Fibroblast of lung (primary cell): Measurements from ENCODE around the gene ZNF281.

Source experiments
- CTCF ChIP-seq, 2 donors: IDR thresholded peaks in 1 of 2; conservative IDR thresholded peaks in 1 of 2; 1 replicate in 1 of 2; 2 replicates in 1 of 2; pipeline ENCODE4 v1.5.1; 2011 to 2012; ENCODE audit warnings: low read length in 2 of 2, control low read depth in 1 of 2, inconsistent platforms in 1 of 2, low read depth in 1 of 2, mild to moderate bottlenecking in 1 of 2
- EZH2 ChIP-seq: IDR thresholded peaks from 2 replicates; pipeline ENCODE4 v1.5.1; 2012; ENCODE audit warnings: low read length, control low read depth, mild to moderate bottlenecking; ENCODE audit errors: missing control alignments

DNA sequence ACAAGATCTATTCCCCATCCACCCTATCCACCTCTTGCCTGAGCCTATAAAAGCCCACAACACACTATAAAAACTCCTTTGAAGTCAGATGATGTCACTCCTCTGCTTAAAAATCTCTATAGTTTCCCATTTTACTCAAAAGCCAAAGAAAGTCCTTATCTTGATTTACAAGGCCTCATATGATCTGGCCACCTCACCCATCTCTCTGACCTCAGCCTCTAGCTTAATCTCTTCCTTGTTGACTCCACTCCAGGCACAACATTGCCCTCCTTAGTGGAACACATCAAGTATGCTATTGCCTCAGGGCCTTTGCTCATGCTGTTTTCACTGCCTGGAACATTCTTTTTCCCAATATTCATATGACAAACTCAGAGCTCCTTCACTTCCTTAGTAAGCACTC lies 33.3 kb downstream of the ZNF281 start:
- no peak for TF ChIP-seq CTCF (conservative IDR thresholded peaks at IDR 0.05 in 1 of 2, IDR thresholded peaks at IDR 0.05 in 1 of 2; ENCODE audit: low read depth in 1 of 2, low read length in 2 of 2)
- no peak for TF ChIP-seq EZH2
